LHCN-M2 (cell line): ENCODE measurements around the gene EPS15. TPM values are rescaled to one million over a fixed set of nuclear protein-coding genes. Genes with fewer than 3 reads are reported as not detected.
"Not testable (repeated sequence)": the region's sequence is repeated elsewhere in the genome, so short reads cannot be mapped to it uniquely, and the experiment has no call there.

Experiments
- DNase-seq: peaks from one replicate; pipeline ENCODE4 v3.0.0-alpha.2; 2012; ENCODE audit warnings: low read depth
- total RNA-seq: library from RNA; depleted of rRNA; stranded (reverse); fragments of >200 nt; gene quantifications from 2 replicates; pipeline ENCODE4 v1.2.3, GENCODE V29; 2014

EPS15 gene
- total RNA-seq, 1 experiment from 2014 or later, result 27.5 TPM

GRCh38 chr1:51515312-51515960 lies 3.6 kb downstream of the EPS15 start:
- no peak for DNase-seq

- DNase-seq, result no peak
These were observed 4.3 kb downstream of the EPS15 start for GRCh38 chr1:51514733-51515132.

- no peak for DNase-seq
These were observed 6.5 kb downstream of the EPS15 start for GRCh38 chr1:51512606-51513005.

GRCh38 chr1:51512120-51512519 lies 6.9 kb downstream of the EPS15 start:
- no peak for DNase-seq

GRCh38 chr1:51509773-51510172 lies 9.3 kb downstream of the EPS15 start:
- no peak for DNase-seq

GRCh38 chr1:51506537-51506936 lies 12.5 kb downstream of the EPS15 start:
- peak; percentile 85 for DNase-seq

- DNase-seq, result no peak
These were observed 14.1 kb downstream of the EPS15 start for GRCh38 chr1:51504806-51505525.

- DNase-seq, result not testable (repeated sequence)
These were observed 17.8 kb downstream of the EPS15 start for GRCh38 chr1:51501218-51501630.

- no peak for DNase-seq
These were observed 19.4 kb downstream of the EPS15 start for GRCh38 chr1:51499694-51500093.

GRCh38 chr1:51498924-51499323 lies 20.1 kb downstream of the EPS15 start:
- no peak for DNase-seq

- DNase-seq, result no peak
These were observed 21.7 kb downstream of the EPS15 start for GRCh38 chr1:51497340-51497739.

- no peak for DNase-seq
These were observed 24.8 kb downstream of the EPS15 start for GRCh38 chr1:51494138-51494830.

GRCh38 chr1:51491166-51491981 lies 27.7 kb downstream of the EPS15 start:
- no peak for DNase-seq

- DNase-seq, result no peak
These were observed 29.6 kb downstream of the EPS15 start for GRCh38 chr1:51489472-51489871.

GRCh38 chr1:51488372-51489050 lies 30.6 kb downstream of the EPS15 start:
- DNase-seq, result no peak

GRCh38 chr1:51487628-51488027 lies 31.4 kb downstream of the EPS15 start:
- no peak for DNase-seq

GRCh38 chr1:51484591-51484990 lies 34.5 kb downstream of the EPS15 start:
- DNase-seq, result peak; percentile 10

- DNase-seq, result no peak
These were observed 36.2 kb downstream of the EPS15 start for GRCh38 chr1:51482881-51483280.

- DNase-seq, result not testable (repeated sequence)
These were observed 44.0 kb downstream of the EPS15 start for GRCh38 chr1:51474832-51475620.
